H1 (cell line): Measurements from ENCODE around the gene IQGAP3. TPM values are rescaled to one million over a fixed set of nuclear protein-coding genes. Genes with fewer than 3 reads are reported as not detected.

Source experiments
- CTCF ChIA-PET: fragments of 300-600 bp; sonication (Branson Sonifier 250); formaldehyde crosslinking; loops from one replicate; lab custom pipeline; 2021; ENCODE audit not compliant: partially characterized antibody; lab: Charles Lee
- POLR2A ChIA-PET: fragments of 300-600 bp; sonication (Branson Sonifier 250); formaldehyde crosslinking; loops from one replicate; lab custom pipeline; 2021; ENCODE audit warnings: inconsistent platforms; ENCODE audit not compliant: partially characterized antibody; lab: Charles Lee
- DNase-seq, 2 experiments: peaks; one replicate each; pipeline versions ENCODE4 v3.0.0 to v3.0.0-alpha.2; 2010 to 2022; ENCODE audit warnings: low spot score in 2 of 2, low read depth in 1 of 2, mixed read lengths in 1 of 2
- FAIRE-seq: peaks from 2 replicates; lab custom pipeline; 2011; peaks lifted over from hg19 to GRCh38; lab: Jason Lieb, UNC
- H2AFZ ChIP-seq: 2 replicates; pipeline ENCODE4 v1.8.1; 2012; ENCODE audit warnings: low read length, inconsistent platforms
- H2AK5ac ChIP-seq: 2 replicates; pipeline ENCODE4 v1.6.1; 2013; ENCODE audit warnings: low read depth, low read length
- H2BK120ac ChIP-seq: replicated peaks from 2 replicates; pipeline ENCODE3; 2013; ENCODE audit warnings: low read depth, low read length, inconsistent platforms
- H2BK12ac ChIP-seq: 2 replicates; pipeline ENCODE4 v1.6.1; 2013; ENCODE audit warnings: low read depth, low read length
- H2BK15ac ChIP-seq: 2 replicates; pipeline ENCODE4 v1.6.1; 2013; ENCODE audit warnings: low read length
- H2BK20ac ChIP-seq: 2 replicates; pipeline ENCODE4 v1.6.1; 2013; ENCODE audit warnings: low read length
- H2BK5ac ChIP-seq: 2 replicates; pipeline ENCODE4 v1.6.1; 2013; ENCODE audit warnings: low read depth, low read length
- H3K14ac ChIP-seq: 2 replicates; pipeline ENCODE4 v1.6.1; 2013; ENCODE audit warnings: inconsistent platforms; ENCODE audit not compliant: insufficient read length
- H3K18ac ChIP-seq: 2 replicates; pipeline ENCODE4 v1.6.1; 2013; ENCODE audit warnings: low read length; ENCODE audit errors: extremely low read depth
- H3K23ac ChIP-seq: 2 replicates; pipeline ENCODE4 v1.6.1; 2013; ENCODE audit warnings: inconsistent platforms; ENCODE audit not compliant: insufficient read length
- H3K23me2 ChIP-seq: 2 replicates; pipeline ENCODE4 v1.6.1; 2013; ENCODE audit warnings: low read depth, low read length
- H3K27ac ChIP-seq: 2 replicates; pipeline ENCODE4 v1.6.1; 2011; ENCODE audit warnings: low read depth, low read length, inconsistent platforms
- H3K27me3 ChIP-seq, 4 experiments: replicated peaks in 1 of 4; 1 replicate in 1 of 4; 2 replicates in 3 of 4; pipeline versions ENCODE4 v1.6.1 to v1.8.1; 2011 to 2013; ENCODE audit warnings: low read length in 3 of 4, mild to moderate bottlenecking in 3 of 4, inconsistent platforms in 2 of 4, mixed read lengths in 2 of 4, moderate library complexity in 1 of 4; ENCODE audit not compliant: control insufficient read depth in 3 of 4, insufficient read depth in 3 of 4; ENCODE audit errors: extremely low read depth in 1 of 4
- H3K36me3 ChIP-seq, 4 experiments: 2 replicates each; pipeline versions ENCODE4 v1.6.1 to v1.8.1; 2011 to 2013; ENCODE audit warnings: mild to moderate bottlenecking in 4 of 4, low read length in 3 of 4, moderate library complexity in 2 of 4, control low read depth in 1 of 4, inconsistent platforms in 1 of 4; ENCODE audit not compliant: insufficient read depth in 4 of 4, control insufficient read depth in 2 of 4
- H3K4ac ChIP-seq: replicated peaks from 2 replicates; pipeline ENCODE3; 2013; ENCODE audit warnings: low read length, low read depth, mixed read lengths, inconsistent platforms; ENCODE audit not compliant: insufficient read length
- H3K4me1 ChIP-seq, 4 experiments: replicated peaks in 1 of 4; 1 replicate in 1 of 4; 2 replicates in 3 of 4; pipeline versions ENCODE4 v1.6.1 to v1.8.1; 2011 to 2013; ENCODE audit warnings: low read length in 3 of 4, inconsistent platforms in 2 of 4, mixed read lengths in 1 of 4; ENCODE audit not compliant: insufficient read depth in 4 of 4, control insufficient read depth in 3 of 4
- H3K4me2 ChIP-seq, 2 experiments: 2 replicates each; pipeline versions ENCODE4 v1.6.1 to v1.8.1; 2011 to 2013; ENCODE audit warnings: low read depth in 2 of 2, low read length in 2 of 2, control low read depth in 1 of 2, inconsistent platforms in 1 of 2, mild to moderate bottlenecking in 1 of 2; ENCODE audit not compliant: insufficient read depth in 1 of 2
- H3K4me3 ChIP-seq, 4 experiments: fragments of 200-600, 300-600 bp in 1 of 4; sonication (generic), shearing (Covaris generic), sonication (Bioruptor Twin) in 1 of 4; 2 replicates each; pipeline versions ENCODE4 v1.5.1 to v1.8.1; 2011 to 2016; ENCODE audit warnings: low read length in 4 of 4, low read depth in 3 of 4, control low read depth in 2 of 4, inconsistent platforms in 2 of 4, mild to moderate bottlenecking in 2 of 4, mixed read lengths in 1 of 4, moderate library complexity in 1 of 4; ENCODE audit not compliant: insufficient read depth in 2 of 4; ENCODE audit errors: extremely low read depth in 1 of 4
- H3K56ac ChIP-seq: replicated peaks from 2 replicates; pipeline ENCODE3; 2013; ENCODE audit warnings: low read depth, mild to moderate bottlenecking, mixed read lengths, low read length, inconsistent platforms; ENCODE audit not compliant: insufficient read length
- H3K79me1 ChIP-seq: 2 replicates; pipeline ENCODE4 v1.6.1; 2013; ENCODE audit warnings: low read depth, low read length, control low read depth
- H3K79me2 ChIP-seq, 2 experiments: 2 replicates each; pipeline versions ENCODE4 v1.6.1 to v1.8.1; 2012 to 2013; ENCODE audit warnings: low read length in 2 of 2, mild to moderate bottlenecking in 2 of 2, inconsistent platforms in 1 of 2; ENCODE audit not compliant: insufficient read depth in 2 of 2, control insufficient read depth in 1 of 2
- H3K9ac ChIP-seq, 4 experiments: replicated peaks in 1 of 4; 1 replicate in 1 of 4; 2 replicates in 3 of 4; pipeline versions ENCODE4 v1.6.1 to v1.8.1; 2011 to 2013; ENCODE audit warnings: low read depth in 3 of 4, low read length in 3 of 4, control low read depth in 2 of 4, mild to moderate bottlenecking in 2 of 4, moderate library complexity in 2 of 4, inconsistent platforms in 1 of 4; ENCODE audit errors: extremely low read depth in 1 of 4
- H3K9me3 ChIP-seq, 2 experiments: 2 replicates each; pipeline versions ENCODE4 v1.6.1 to v1.8.1; 2012 to 2013; ENCODE audit warnings: mild to moderate bottlenecking in 2 of 2, moderate library complexity in 2 of 2, control low read depth in 1 of 2, inconsistent platforms in 1 of 2, low read depth in 1 of 2, low read length in 1 of 2, mixed read lengths in 1 of 2; ENCODE audit not compliant: insufficient read depth in 2 of 2
- H4K20me1 ChIP-seq, 2 experiments: replicated peaks in 1 of 2; 2 replicates each; pipeline versions ENCODE3 to v1.8.1; 2011 to 2013; ENCODE audit warnings: inconsistent platforms in 2 of 2, low read length in 2 of 2, mild to moderate bottlenecking in 1 of 2; ENCODE audit not compliant: insufficient read depth in 2 of 2, control insufficient read depth in 1 of 2
- H4K5ac ChIP-seq: 2 replicates; pipeline ENCODE4 v1.6.1; 2013; ENCODE audit warnings: low read length, low read depth, mixed read lengths, inconsistent platforms; ENCODE audit not compliant: insufficient read length
- H4K8ac ChIP-seq: 2 replicates; pipeline ENCODE4 v1.8.0; 2013; ENCODE audit warnings: mild to moderate bottlenecking, moderate library complexity, low read length, inconsistent platforms; ENCODE audit not compliant: insufficient read depth; ENCODE audit errors: extremely low read depth
- H4K91ac ChIP-seq: replicated peaks from 2 replicates; pipeline ENCODE3; 2013; ENCODE audit warnings: low read length, mixed read lengths, inconsistent platforms; ENCODE audit not compliant: insufficient read length
- EP300 ChIP-seq, 2 experiments: IDR thresholded peaks; 1 replicate in 1 of 2; 2 replicates in 1 of 2; pipeline ENCODE4 v1.6.1; 2011 to 2012; ENCODE audit warnings: low read depth in 2 of 2, low read length in 2 of 2, mild to moderate bottlenecking in 2 of 2, borderline replicate concordance in 1 of 2, inconsistent platforms in 1 of 2, moderate library complexity in 1 of 2
- SIRT6 ChIP-seq: IDR thresholded peaks from one replicate; pipeline ENCODE4 v1.7.1; 2012; ENCODE audit warnings: low read length, inconsistent platforms
- TBP ChIP-seq: IDR thresholded peaks from 2 replicates; pipeline ENCODE4 v1.6.1; 2011; ENCODE audit warnings: low read depth, low read length, improper control_type of control experiment
- TEAD4 ChIP-seq: IDR thresholded peaks from 2 replicates; pipeline ENCODE4 v1.6.1; 2012; ENCODE audit warnings: low read depth, low read length, inconsistent platforms, mixed read lengths
- YY1 ChIP-seq: IDR thresholded peaks from 2 replicates; pipeline ENCODE4 v1.6.1; 2011; ENCODE audit warnings: low read depth, mild to moderate bottlenecking, low read length
- WGBS, 2 experiments: shearing (Covaris generic) in 1 of 2; methylation state at CpG; one replicate each; pipeline versions ENCODE4 v1.1.6 to v1.1.7; 2013 to 2015; ENCODE audit warnings: low lambda C conversion rate in 2 of 2, mixed read lengths in 2 of 2, inconsistent platforms in 1 of 2, low coverage in 1 of 2, missing lambda C conversion rate in 1 of 2; ENCODE audit not compliant: insufficient replicate concordance in 2 of 2, insufficient coverage in 1 of 2, insufficient read length in 1 of 2; ENCODE audit errors: extremely low coverage in 1 of 2, missing lambda C conversion rate in 1 of 2; 5-methylcytosine and 5-hydroxymethylcytosine counted together
- polyA plus RNA-seq, 7 experiments: library from polyadenylated mRNA; depleted of rRNA in 3 of 7; stranded (reverse) in 5 of 7; unstranded in 2 of 7; fragments of >200 nt in 5 of 7; fragments of 200-250 nt in 2 of 7; gene quantifications; 1 replicate in 5 of 7; 2 replicates in 1 of 7; 4 replicates in 1 of 7; pipeline versions ENCODE4 v1.2.1 to v1.2.3, GENCODE V29; 2011 to 2013; ENCODE audit warnings: missing spikeins in 2 of 7, mixed read lengths in 2 of 7
- total RNA-seq: library from RNA; stranded (reverse); fragmentation: NEBNext Ultra II Directional; extraction: Animal tissue kit (Norgen Biotek cat#: 25700); gene quantifications from 2 replicates; pipeline ENCODE4 v1.2.1, GENCODE V29; 2021
- TF ChIP-seq, protein P1 (sequence below): IDR thresholded peaks from 2 replicates; pipeline ENCODE4 v1.6.1; 2012; ENCODE audit warnings: low read length, inconsistent platforms
- TF ChIP-seq, protein P2 (sequence below): IDR thresholded peaks from 2 replicates; pipeline ENCODE4 v1.6.1; 2012; ENCODE audit warnings: inconsistent platforms

IQGAP3 gene
- total and polyA plus RNA-seq, 2 of the 8 experiments (the other 6 are each of a cell fraction or from before 2014, with no cell fraction given), result 14.6 to 22.3 TPM

DNA sequence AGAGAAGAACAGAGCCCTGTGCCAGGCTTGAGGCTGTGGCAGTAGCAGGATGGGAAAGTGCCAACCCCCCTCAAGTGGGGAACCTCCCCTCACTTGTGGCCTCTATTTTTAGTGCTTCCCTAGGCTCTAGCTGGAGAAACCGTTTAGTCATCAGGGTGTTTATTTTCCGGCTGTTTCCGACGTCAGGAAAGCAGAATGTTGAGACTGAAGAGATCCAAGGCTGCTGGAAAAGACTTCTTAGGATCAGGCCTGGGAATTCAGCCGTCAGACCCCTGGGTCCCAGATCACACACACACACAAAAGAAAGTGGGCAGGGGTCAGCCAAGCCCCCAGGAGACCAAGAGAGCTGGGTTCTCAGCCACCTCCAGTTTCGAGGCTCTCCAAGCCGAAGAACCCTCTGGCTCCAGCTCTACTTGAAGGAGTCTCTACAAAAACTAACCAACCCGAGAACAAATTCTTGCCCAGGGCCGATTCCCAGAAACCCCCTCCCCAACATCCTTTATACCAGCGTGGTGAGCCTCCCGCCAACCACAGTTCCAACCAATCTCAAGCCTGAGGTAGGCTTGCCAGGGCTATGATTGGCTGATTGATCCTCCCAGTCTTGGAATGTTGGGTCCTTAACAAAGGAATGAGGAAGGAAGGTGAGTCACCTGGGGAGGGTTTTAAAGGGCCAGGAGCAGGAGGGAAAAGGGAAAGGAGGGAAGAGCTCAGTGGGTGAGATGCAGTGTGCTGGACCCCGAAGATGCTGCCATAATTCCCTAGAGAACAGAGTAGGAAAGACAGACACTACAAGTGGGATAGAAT, 69.3 kb downstream of the IQGAP3 start:
- ChIA-PET CTCF (interaction anchor here (0.6 to 17.4 kb wide), 12 partner anchors 8 to 157 kb away, joined by 3 to 236 read pairs (median 5); no protein-coding TSS in a partner anchor), POLR2A (interaction anchor here (0.6 to 9.6 kb wide), 10 partner anchors 13 to 121 kb away, joined by 3 to 166 read pairs (median 4); partner anchors contain the start of genes GPATCH4 and NAXE)
- peak overlapping the region in 1 of 4 experiments; percentile 25; a peak in 1 of 8 replicates for H3K4me3 ChIP-seq
- peak overlapping the region; percentile 56; the same call in 1 of the 2 replicates for H2AK5ac ChIP-seq
- H4K91ac ChIP-seq, result peak overlapping the region; percentile 86
- no peaks in the 10 kb centered on the region; a peak in 1 of 4 replicates for H3K9me3 ChIP-seq
- peak overlapping the region; percentile 26 to 90; a peak in 3 of 4 replicates for H3K4me2 ChIP-seq
- peaks cover 24 to 41% (median 30%) of the 10 kb centered on the region in 4 experiments for H3K4me1 ChIP-seq
- peak overlapping the region; percentile 28 for H3K4ac ChIP-seq
- H2BK5ac ChIP-seq, result peak overlapping the region; percentile 83; the same call in 1 of the 2 replicates
- peak overlapping the region; percentile 23; the same call in 1 of the 2 replicates for H3K27ac ChIP-seq
- H3K36me3 ChIP-seq, result no peaks in the 10 kb centered on the region
- H3K56ac ChIP-seq, result no peak overlapping the region
- peaks cover 3 to 16% of the 10 kb centered on the region in 2 experiments; a peak in 3 of 4 replicates for H3K79me2 ChIP-seq
- peak overlapping the region; percentile 98 for H2BK12ac ChIP-seq
- peak overlapping the region; percentile 7 for H4K5ac ChIP-seq
- peak; percentile 79 for FAIRE-seq
- H4K20me1 ChIP-seq, result peaks cover 0 to under 1% of the 10 kb centered on the region in 2 experiments
- H3K23me2 ChIP-seq, result peaks cover 23% of the 10 kb centered on the region
- no peak overlapping the region; the same call in 1 of the 2 replicates for H2BK15ac ChIP-seq
- peak overlapping the region; percentile 63 for H3K18ac ChIP-seq
- H4K8ac ChIP-seq, result no peak overlapping the region
- H3K14ac ChIP-seq, result no peak overlapping the region
- DNase-seq, result peak; percentile 75 to 83
- 54% methylated on average over 12 of the region's 12 CpGs; no CpG with 5 or more reads in 1 of the 2 experiments for WGBS, 2 experiments
- H3K79me1 ChIP-seq, result peaks cover 10% of the 10 kb centered on the region; the same call in 1 of the 2 replicates
- H2BK120ac ChIP-seq, result peak overlapping the region; percentile 47
- H2AFZ ChIP-seq, result no peak overlapping the region
- H3K23ac ChIP-seq, result no peak overlapping the region
- no peaks in the 10 kb centered on the region; a peak in 1 of 7 replicates for H3K27me3 ChIP-seq
- H2BK20ac ChIP-seq, result 0 out of 2 replicates have a peak overlapping the region, but pooled peaks have one; percentile 51
- peak overlapping the region in 2 of 4 experiments; percentile 28 to 50; a peak in 3 of 7 replicates for H3K9ac ChIP-seq
- TF ChIP-seq EP300 (IDR thresholded peaks at IDR 0.05; ENCODE audit: borderline replicate concordance in 1 of 2, low read depth in 2 of 2, low read length in 2 of 2) (0 out of 3 replicates have a peak, but pooled peaks of 1 of the 2 experiments have one; percentile 38), TEAD4 (peak; percentile 96), TBP (peak; percentile 91), SIRT6 (no peak), YY1 (0 out of 2 replicates have a peak, but pooled peaks have one; percentile 23)
- TF ChIP-seq, protein P1, sequence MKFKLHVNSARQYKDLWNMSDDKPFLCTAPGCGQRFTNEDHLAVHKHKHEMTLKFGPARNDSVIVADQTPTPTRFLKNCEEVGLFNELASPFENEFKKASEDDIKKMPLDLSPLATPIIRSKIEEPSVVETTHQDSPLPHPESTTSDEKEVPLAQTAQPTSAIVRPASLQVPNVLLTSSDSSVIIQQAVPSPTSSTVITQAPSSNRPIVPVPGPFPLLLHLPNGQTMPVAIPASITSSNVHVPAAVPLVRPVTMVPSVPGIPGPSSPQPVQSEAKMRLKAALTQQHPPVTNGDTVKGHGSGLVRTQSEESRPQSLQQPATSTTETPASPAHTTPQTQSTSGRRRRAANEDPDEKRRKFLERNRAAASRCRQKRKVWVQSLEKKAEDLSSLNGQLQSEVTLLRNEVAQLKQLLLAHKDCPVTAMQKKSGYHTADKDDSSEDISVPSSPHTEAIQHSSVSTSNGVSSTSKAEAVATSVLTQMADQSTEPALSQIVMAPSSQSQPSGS, result 0 out of 2 replicates have a peak, but pooled peaks have one; percentile 41
- TF ChIP-seq, protein P2, sequence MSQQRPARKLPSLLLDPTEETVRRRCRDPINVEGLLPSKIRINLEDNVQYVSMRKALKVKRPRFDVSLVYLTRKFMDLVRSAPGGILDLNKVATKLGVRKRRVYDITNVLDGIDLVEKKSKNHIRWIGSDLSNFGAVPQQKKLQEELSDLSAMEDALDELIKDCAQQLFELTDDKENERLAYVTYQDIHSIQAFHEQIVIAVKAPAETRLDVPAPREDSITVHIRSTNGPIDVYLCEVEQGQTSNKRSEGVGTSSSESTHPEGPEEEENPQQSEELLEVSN, result peak; percentile 100
